Right lung (tissue), 5 donors: Measurements from ENCODE around the gene SPATA31D3. TPM values are rescaled to one million over a fixed set of nuclear protein-coding genes. Genes with fewer than 3 reads are reported as not detected.
"Not testable (repeated sequence)": the region's sequence is repeated elsewhere in the genome, so short reads cannot be mapped to it uniquely, and the experiment has no call there.

Experiments
- DNase-seq, 2 donors: peaks; one replicate each; pipeline ENCODE4 v3.0.0-alpha.2; 2013
- polyA plus RNA-seq, 5 donors: library from polyadenylated mRNA; unstranded; fragments of 120-200 nt; gene quantifications; one replicate each; pipeline versions ENCODE4 v1.2.1 to v1.2.3, GENCODE V29; 2013; ENCODE audit warnings: inconsistent platforms in 1 of 5, low replicate concordance in 1 of 5; ENCODE audit not compliant: insufficient read length in 5 of 5, insufficient read depth in 1 of 5

SPATA31D3 gene
- polyA plus RNA-seq, 5 donors = not detected

DNA sequence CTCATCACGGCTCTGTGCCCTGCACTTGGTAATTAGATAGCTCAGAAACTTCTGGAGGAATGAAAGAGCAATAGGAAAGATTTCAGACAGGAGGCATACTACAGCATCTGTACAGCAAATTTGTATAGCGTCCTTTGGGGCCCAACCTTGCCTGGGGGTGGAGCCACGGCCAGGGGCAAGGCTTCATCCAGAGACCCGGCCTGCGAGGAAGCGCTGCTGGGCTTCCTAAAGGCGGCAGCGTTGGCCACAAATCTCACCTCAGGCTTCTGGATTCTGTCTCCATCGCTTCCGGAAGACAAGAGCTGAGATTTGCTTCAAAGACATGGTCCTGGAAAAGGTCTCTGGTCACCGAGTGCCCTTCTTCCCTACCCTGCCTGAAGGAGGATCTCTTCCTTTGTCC is 33.1 kb downstream of the SPATA31D3 start:
- DNase-seq = no peak

GRCh38 chr9:81979196-81979595 is 35.9 kb downstream of the SPATA31D3 start:
- no peak for DNase-seq

- no peak for DNase-seq
These were observed 37.3 kb downstream of the SPATA31D3 start for GRCh38 chr9:81980568-81980967.

DNA sequence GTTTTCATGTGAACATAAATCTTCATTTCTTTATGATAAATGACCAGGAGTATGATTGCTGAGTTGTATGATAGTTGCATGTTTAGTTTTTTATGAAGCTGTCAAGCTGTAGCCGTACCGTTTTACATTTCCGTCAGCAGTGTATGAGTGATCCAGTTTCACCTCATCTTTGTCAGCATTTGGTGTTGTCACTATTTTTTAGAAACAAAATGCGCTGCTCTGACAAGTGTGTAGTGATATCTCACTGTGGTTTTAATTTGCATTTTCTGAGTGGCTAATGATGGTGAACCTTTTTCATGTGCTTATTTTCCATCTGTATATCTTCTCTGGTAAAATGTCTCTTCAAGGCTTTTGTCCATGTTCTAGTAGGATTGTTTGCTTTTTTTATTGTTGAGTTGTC is 38.6 kb downstream of the SPATA31D3 start:
- DNase-seq = no peak

DNA sequence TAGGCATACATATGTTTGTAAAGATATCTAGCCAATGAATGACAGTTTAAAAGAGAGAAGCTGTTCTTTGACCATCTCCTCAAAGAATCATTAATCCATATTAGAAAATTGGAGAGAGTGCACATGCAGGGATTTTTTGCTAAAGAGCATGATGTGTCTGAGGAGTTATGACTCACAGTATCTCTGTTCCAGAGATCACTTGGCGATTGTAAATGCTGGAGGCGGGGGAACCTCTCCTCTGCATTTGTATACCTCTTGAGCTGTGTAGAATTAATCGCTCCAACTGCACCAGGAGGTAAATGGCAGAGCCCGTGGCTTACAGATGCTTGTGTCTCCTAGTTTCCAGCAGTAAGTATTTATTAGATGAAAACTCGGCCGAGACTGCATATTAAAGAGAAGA is 41.6 kb downstream of the SPATA31D3 start:
- DNase-seq = no peak

DNA sequence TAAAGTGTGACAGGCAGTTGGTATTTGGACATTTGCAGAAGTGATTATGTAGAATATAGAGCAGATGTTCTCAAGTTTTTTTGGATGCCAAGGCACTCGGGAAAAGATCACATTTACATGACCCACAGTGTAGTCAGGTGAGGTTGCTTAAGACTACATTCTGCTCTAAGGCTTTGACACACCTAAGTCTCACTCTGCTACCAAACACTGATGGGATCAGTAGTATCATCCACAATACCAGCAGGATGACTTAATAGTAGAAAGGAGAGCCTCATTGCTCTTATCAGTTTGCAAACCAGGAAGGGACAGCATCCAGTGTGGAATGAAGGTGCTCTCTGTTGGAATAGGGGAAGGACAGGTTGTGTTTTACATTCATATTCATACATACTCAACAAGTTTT is 42.8 kb downstream of the SPATA31D3 start:
- DNase-seq = no peak

DNA sequence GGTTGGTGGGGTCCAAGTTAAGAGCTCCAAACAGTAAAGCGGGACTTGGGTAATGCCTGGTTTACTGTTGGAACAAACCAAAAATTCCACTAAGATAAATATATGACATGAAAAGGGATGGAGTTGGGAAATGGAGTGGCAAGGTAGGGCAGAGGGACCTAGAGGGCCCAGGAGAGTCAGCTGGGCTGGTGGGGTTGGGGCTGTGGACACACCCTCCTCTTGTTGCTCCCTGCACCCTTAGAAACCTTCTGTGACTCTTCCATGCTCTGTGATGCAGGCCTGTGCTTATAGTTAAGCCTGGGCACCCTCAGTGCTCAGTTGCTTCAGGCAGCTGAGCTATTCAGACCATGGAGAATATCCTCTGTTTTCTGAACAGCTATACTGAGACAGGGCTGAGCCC is 45.2 kb downstream of the SPATA31D3 start, which contains the start of gene SPATA31D1:
Gene SPATA31D1, plus strand, starts transcription at position 301 of the 400 bp plus-strand sequence. Its CDS starts 47 bp downstream, at position 348.
- not testable (repeated sequence) for DNase-seq

GRCh38 chr9:81989700-81990099 is 46.4 kb downstream of the SPATA31D3 start:
- DNase-seq = no peak

- no peak for DNase-seq
These were observed 50.4 kb downstream of the SPATA31D3 start for GRCh38 chr9:81993656-81994055.

Other genes with a start within 250 kb of the SPATA31D3 start
- not detected for gene SPATA31D4, start 15.1 kb upstream of the SPATA31D3 start, polyA plus RNA-seq
- gene SPATA31D1, start 45.3 kb downstream of the SPATA31D3 start, polyA plus RNA-seq = not detected